ENCODE data around the gene ZNF654. TPM values are rescaled to one million over a fixed set of nuclear protein-coding genes. Genes with fewer than 3 reads are reported as not detected.
"Not testable (repeated sequence)": the region's sequence is repeated elsewhere in the genome, so short reads cannot be mapped to it uniquely, and the experiment has no call there.

Gene ZNF654
- total RNA-seq, 2 experiments from 2014 or later = 5.6 to 18.5 TPM

GRCh38 chr3:88168171-88168570 is 109.1 kb downstream of the ZNF654 start:
- Histone ChIP-seq H3K4me1 (ENCODE audit: insufficient read depth, low read length, poor library complexity, severe bottlenecking) (no peaks in the 10 kb centered on the region), H3K79me2 (ENCODE audit: insufficient read depth, low read depth, low read length) (peaks cover 7% of the 10 kb centered on the region; the same call in 1 of the 2 replicates), H3K9me2 (ENCODE audit: insufficient read depth, low read length) (no peaks in the 10 kb centered on the region), H3K27ac (ENCODE audit: low read depth, low read length, poor library complexity, severe bottlenecking) (no peak overlapping the region), H2AFZ (ENCODE audit: low read length) (no peak overlapping the region), H3K4me2 (ENCODE audit: low read length) (no peak overlapping the region), H3K4me3 (ENCODE audit: low read depth, low read length, poor library complexity, severe bottlenecking) (no peak overlapping the region), H4K20me1 (ENCODE audit: insufficient read depth, low read length) (no peaks in the 10 kb centered on the region), H3K36me3 (ENCODE audit: insufficient read depth, low read length) (peaks cover 8% of the 10 kb centered on the region; the same call in 1 of the 2 replicates), H3K9me3 (ENCODE audit: low read length) (no peaks in the 10 kb centered on the region)
- no peak for DNase-seq (ENCODE audit: low spot score)
- CTCF ChIA-PET (ENCODE audit: unreplicated experiment) = interaction anchor here (1.2 kb wide), 1 partner anchor 19 kb away, joined by 3 read pairs; no protein-coding TSS in a partner anchor
- BruUV-seq (replicated peaks) = no TSS peak
- intact Hi-C loops (cut with micrococcal nuclease; ENCODE audit: unreplicated experiment) = no loop called here
- TF ChIP-seq EZH2phosphoT487 (IDR thresholded peaks at IDR 0.05; ENCODE audit: borderline replicate concordance, low read depth, low read length) (no peak), CTCF (conservative IDR thresholded peaks at IDR 0.05; ENCODE audit: low read length) (no peak)
- POLR2A ChIA-PET = interaction anchor here (1.9 kb wide), 1 partner anchor 10 kb away, joined by 5 read pairs; no protein-coding TSS in a partner anchor

- H2AFZ ChIP-seq (ENCODE audit: low read length) = no peak overlapping the region
- no peaks in the 10 kb centered on the region for H4K20me1 ChIP-seq (ENCODE audit: insufficient read depth, low read length)
- H3K4me3 ChIP-seq (ENCODE audit: low read depth, low read length, poor library complexity, severe bottlenecking) = no peak overlapping the region
- no peaks in the 10 kb centered on the region for H3K9me2 ChIP-seq (ENCODE audit: insufficient read depth, low read length)
- no peak overlapping the region for H3K27ac ChIP-seq (ENCODE audit: low read depth, low read length, poor library complexity, severe bottlenecking)
- DNase-seq (ENCODE audit: low spot score) = peak; percentile 68
- CTCF ChIA-PET (ENCODE audit: unreplicated experiment) = no interaction called here
- no TSS peak for BruUV-seq (replicated peaks)
- no peaks in the 10 kb centered on the region for H3K4me1 ChIP-seq (ENCODE audit: insufficient read depth, low read length, poor library complexity, severe bottlenecking)
- H3K9me3 ChIP-seq (ENCODE audit: low read length) = no peaks in the 10 kb centered on the region
- H3K4me2 ChIP-seq (ENCODE audit: low read length) = no peak overlapping the region
- intact Hi-C loops (cut with micrococcal nuclease; ENCODE audit: unreplicated experiment) = loop anchor here (1.0 to 2.0 kb wide), 3 partner anchors 178 to 830 kb away; no protein-coding TSS in a partner anchor
- no peaks in the 10 kb centered on the region for H3K79me2 ChIP-seq (ENCODE audit: insufficient read depth, low read depth, low read length)
- POLR2A ChIA-PET = no interaction called here
- no peak for TF ChIP-seq EZH2phosphoT487 (IDR thresholded peaks at IDR 0.05; ENCODE audit: borderline replicate concordance, low read depth, low read length)
- TF ChIP-seq CTCF (conservative IDR thresholded peaks at IDR 0.05; ENCODE audit: low read length) = peak; percentile 83
- no peaks in the 10 kb centered on the region for H3K36me3 ChIP-seq (ENCODE audit: insufficient read depth, low read length)
Observed at GRCh38 chr3:88180398-88180999, 121.4 kb downstream of the ZNF654 start.

GRCh38 chr3:88182165-88182918 is 123.3 kb downstream of the ZNF654 start:
- intact Hi-C loops (cut with micrococcal nuclease; ENCODE audit: unreplicated experiment); CTCF ChIA-PET (ENCODE audit: unreplicated experiment); H4K20me1 ChIP-seq (ENCODE audit: insufficient read depth, low read length); H3K4me1 ChIP-seq (ENCODE audit: insufficient read depth, low read length, poor library complexity, severe bottlenecking); H3K9me2 ChIP-seq (ENCODE audit: insufficient read depth, low read length); H3K4me2 ChIP-seq (ENCODE audit: low read length); POLR2A ChIA-PET; H3K4me3 ChIP-seq (ENCODE audit: low read depth, low read length, poor library complexity, severe bottlenecking); BruUV-seq (replicated peaks); H2AFZ ChIP-seq (ENCODE audit: low read length); H3K9me3 ChIP-seq (ENCODE audit: low read length); H3K79me2 ChIP-seq (ENCODE audit: insufficient read depth, low read depth, low read length); H3K27ac ChIP-seq (ENCODE audit: low read depth, low read length, poor library complexity, severe bottlenecking); H3K36me3 ChIP-seq (ENCODE audit: insufficient read depth, low read length); DNase-seq (ENCODE audit: low spot score): not testable (repeated sequence)

Data from OCI-LY7 (cell line).